Measurements from ENCODE around the gene PRR9.

- TF ChIP-seq TCF4 (CRISPR knock-in tag; IDR thresholded peaks at IDR 0.05; ENCODE audit: borderline replicate concordance): no peak
- no peak for TF ChIP-seq ZFP3 (CRISPR knock-in tag; IDR thresholded peaks at IDR 0.05)
- no peak for TF ChIP-seq ZFP30 (CRISPR knock-in tag; IDR thresholded peaks at IDR 0.05)
- TF ChIP-seq CREB5 (CRISPR knock-in tag; IDR thresholded peaks at IDR 0.05; ENCODE audit: low read depth): no peak
Measured at GRCh38 chr1:153265457-153265856, 48.1 kb downstream of the PRR9 start.
